ENCODE measurements around the gene HOXC11.

HOXC11 gene

GRCh38 chr12:53942467-53942997 lies 30.4 kb upstream of the HOXC11 start:
- DNase-seq (ENCODE audit: low read depth, low spot score) = no peak

GRCh38 chr12:53944209-53944608 lies 28.7 kb upstream of the HOXC11 start:
- DNase-seq (ENCODE audit: low read depth, low spot score) = no peak

GRCh38 chr12:53944907-53945847 lies 27.7 kb upstream of the HOXC11 start:
- no peak for DNase-seq (ENCODE audit: low read depth, low spot score)

- DNase-seq (ENCODE audit: low read depth, low spot score) = no peak
Observed at GRCh38 chr12:53947743-53948142, 25.2 kb upstream of the HOXC11 start.

GRCh38 chr12:53948650-53949593 lies 24.0 kb upstream of the HOXC11 start:
- no peak for DNase-seq (ENCODE audit: low read depth, low spot score)

GRCh38 chr12:53949631-53950436 lies 23.1 kb upstream of the HOXC11 start:
- no peak for DNase-seq (ENCODE audit: low read depth, low spot score)

GRCh38 chr12:53950437-53950773 lies 22.5 kb upstream of the HOXC11 start:
- DNase-seq (ENCODE audit: low read depth, low spot score) = no peak

GRCh38 chr12:53950789-53951576 lies 21.9 kb upstream of the HOXC11 start:
- no peak for DNase-seq (ENCODE audit: low read depth, low spot score)

- no peak for DNase-seq (ENCODE audit: low read depth, low spot score)
Observed at GRCh38 chr12:53951577-53952334, 21.2 kb upstream of the HOXC11 start.

- DNase-seq (ENCODE audit: low read depth, low spot score) = no peak
Observed at GRCh38 chr12:53952335-53952694, 20.6 kb upstream of the HOXC11 start.

GRCh38 chr12:53952871-53953734 lies 19.8 kb upstream of the HOXC11 start:
- DNase-seq (ENCODE audit: low read depth, low spot score) = no peak

GRCh38 chr12:53953831-53954693 lies 18.9 kb upstream of the HOXC11 start:
- DNase-seq (ENCODE audit: low read depth, low spot score) = no peak

GRCh38 chr12:53954694-53955035 lies 18.3 kb upstream of the HOXC11 start, which contains the start of gene HOXC12:
TSS of gene HOXC12 (plus strand) at chr12:53954903. CDS start at chr12:53954930, 27 bp downstream.
- DNase-seq (ENCODE audit: low read depth, low spot score) = no peak

GRCh38 chr12:53955036-53955775 lies 17.7 kb upstream of the HOXC11 start:
- DNase-seq (ENCODE audit: low read depth, low spot score) = no peak

- DNase-seq (ENCODE audit: low read depth, low spot score) = no peak
Observed at GRCh38 chr12:53955776-53956250, 17.1 kb upstream of the HOXC11 start.

GRCh38 chr12:53956251-53956887 lies 16.6 kb upstream of the HOXC11 start:
- DNase-seq (ENCODE audit: low read depth, low spot score) = no peak
